Body of pancreas (tissue), 4 donors: Measurements from ENCODE around the gene RASL10B. TPM values are rescaled to one million over a fixed set of nuclear protein-coding genes. Genes with fewer than 3 reads are reported as not detected.

Source experiments
- ATAC-seq: fragments of 150-250 bp; one replicate; pipeline ENCODE4 v1.9.1; 2016
- DNase-seq, 4 donors: peaks; one replicate each; pipeline ENCODE4 v3.0.0-alpha.2; 2019
- H3K27ac ChIP-seq, 4 donors: fragments of 200-600 bp; sonication (generic); 1 replicate in 3 of 4; 2 replicates in 1 of 4; pipeline versions ENCODE4 v1.5.1 to v1.6.1; 2016 to 2019; ENCODE audit warnings: mild to moderate bottlenecking in 1 of 4, mixed read lengths in 1 of 4, moderate library complexity in 1 of 4
- H3K27me3 ChIP-seq, 2 donors: fragments of 200-600 bp; sonication (generic); one replicate each; pipeline ENCODE4 v1.6.0; 2016; ENCODE audit warnings: mild to moderate bottlenecking in 1 of 2
- H3K36me3 ChIP-seq, 2 donors: fragments of 200-600 bp; sonication (generic); replicated peaks in 1 of 2; 2 replicates each; pipeline ENCODE4 v1.5.1; 2016; ENCODE audit warnings: low read depth in 2 of 2; ENCODE audit not compliant: insufficient read depth in 1 of 2
- H3K4me1 ChIP-seq: fragments of 200-600 bp; sonication (generic); one replicate; pipeline ENCODE4 v1.6.0; 2016
- H3K4me3 ChIP-seq, 2 donors: fragments of 200-600 bp; sonication (generic); 1 replicate in 1 of 2; 2 replicates in 1 of 2; pipeline ENCODE4 v1.5.1; 2016 to 2019
- H3K9me3 ChIP-seq, 3 donors: fragments of 200-600 bp; sonication (generic); 1 replicate in 2 of 3; 2 replicates in 1 of 3; pipeline ENCODE4 v1.5.1; 2016
- POLR2A ChIP-seq, 3 donors: fragments of 450-650 bp; IDR thresholded peaks; one replicate each; pipeline ENCODE4 v1.6.1; 2016; ENCODE audit warnings: antibody characterized with exemption in 3 of 3, mild to moderate bottlenecking in 2 of 3
- WGBS, 2 donors: methylation state at CpG; one replicate each; pipeline ENCODE4 v1.1.5; 2017; 5-methylcytosine and 5-hydroxymethylcytosine counted together
- intact Hi-C: fragments of 100-400 bp; cut with DNase I; formaldehyde crosslinking; loops from one replicate; pipeline ENCODE4 v1.15.1; 2023
- total RNA-seq, 2 donors: library from RNA; depleted of rRNA; stranded (reverse); fragments of >200 nt; gene quantifications; one replicate each; pipeline ENCODE4 v1.1.0, GENCODE V29; 2016
- TF ChIP-seq, protein P1 (sequence below), 7 experiments: fragments of 450-650 bp in 4 of 7; fragments of 200-600 bp in 3 of 7; sonication (generic) in 3 of 7; IDR thresholded peaks; one replicate each; pipeline ENCODE4 v1.5.1; 2016 to 2019; ENCODE audit warnings: antibody characterized with exemption in 7 of 7

RASL10B gene
- total RNA-seq, 2 donors from 2014 or later = 8.8 to 17.8 TPM

DNA sequence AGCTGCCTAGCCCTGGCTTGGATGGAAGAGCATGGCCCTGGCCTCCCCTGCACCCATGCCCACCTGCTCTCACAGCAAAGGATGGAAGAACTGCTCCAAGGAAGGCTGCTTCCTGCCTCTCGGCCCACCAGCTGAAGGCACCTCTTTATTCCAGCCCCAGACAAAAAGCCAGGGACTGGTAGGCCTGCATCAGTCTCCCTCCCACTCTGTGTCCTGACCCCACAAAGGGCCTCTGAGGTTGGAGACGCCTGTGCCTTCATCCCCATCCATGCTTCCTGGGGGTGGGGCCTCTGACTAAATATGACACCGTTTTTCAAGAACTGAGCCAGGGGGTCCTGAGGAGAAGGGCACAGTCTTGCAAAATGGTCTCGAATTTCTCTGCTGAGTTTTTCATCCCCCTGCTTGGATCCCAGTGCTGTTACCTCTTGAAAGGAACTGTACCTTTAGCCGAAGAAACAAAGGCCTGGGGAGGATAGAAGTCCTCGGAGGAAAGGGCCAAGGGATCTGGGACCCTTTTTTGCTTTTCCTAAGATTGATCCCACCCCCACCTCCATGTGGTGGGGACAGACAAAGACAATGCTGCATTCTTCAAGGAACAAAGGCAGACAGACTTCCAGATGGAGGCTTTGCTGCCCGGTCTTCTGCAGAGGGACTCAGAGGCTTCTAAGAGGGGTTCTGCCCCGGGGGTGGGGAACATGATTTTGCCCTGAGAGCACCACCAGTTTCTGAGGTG, 34.5 kb downstream of the RASL10B start:
- Histone ChIP-seq H3K27ac (no peak overlapping the region), H3K36me3 (no peaks in the 10 kb centered on the region), H3K9me3 (no peaks in the 10 kb centered on the region), H3K27me3 (no peaks in the 10 kb centered on the region), H3K4me3 (no peak overlapping the region), H3K4me1 (peaks cover 11% of the 10 kb centered on the region)
- no peak for DNase-seq
- WGBS, 2 donors = 74 to 76% methylated on average over 7 to 8 of the region's 8 CpGs
- TF ChIP-seq, protein P1, sequence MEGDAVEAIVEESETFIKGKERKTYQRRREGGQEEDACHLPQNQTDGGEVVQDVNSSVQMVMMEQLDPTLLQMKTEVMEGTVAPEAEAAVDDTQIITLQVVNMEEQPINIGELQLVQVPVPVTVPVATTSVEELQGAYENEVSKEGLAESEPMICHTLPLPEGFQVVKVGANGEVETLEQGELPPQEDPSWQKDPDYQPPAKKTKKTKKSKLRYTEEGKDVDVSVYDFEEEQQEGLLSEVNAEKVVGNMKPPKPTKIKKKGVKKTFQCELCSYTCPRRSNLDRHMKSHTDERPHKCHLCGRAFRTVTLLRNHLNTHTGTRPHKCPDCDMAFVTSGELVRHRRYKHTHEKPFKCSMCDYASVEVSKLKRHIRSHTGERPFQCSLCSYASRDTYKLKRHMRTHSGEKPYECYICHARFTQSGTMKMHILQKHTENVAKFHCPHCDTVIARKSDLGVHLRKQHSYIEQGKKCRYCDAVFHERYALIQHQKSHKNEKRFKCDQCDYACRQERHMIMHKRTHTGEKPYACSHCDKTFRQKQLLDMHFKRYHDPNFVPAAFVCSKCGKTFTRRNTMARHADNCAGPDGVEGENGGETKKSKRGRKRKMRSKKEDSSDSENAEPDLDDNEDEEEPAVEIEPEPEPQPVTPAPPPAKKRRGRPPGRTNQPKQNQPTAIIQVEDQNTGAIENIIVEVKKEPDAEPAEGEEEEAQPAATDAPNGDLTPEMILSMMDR (IDR thresholded peaks at IDR 0.05) = no peak
- TF ChIP-seq POLR2A (IDR thresholded peaks at IDR 0.05) = no peak
- ATAC-seq = no peak
- intact Hi-C loops = loop anchor here (5.0 kb wide), 1 partner anchor 41 kb away; the partner anchor contains the start of gene TAF15

DNA sequence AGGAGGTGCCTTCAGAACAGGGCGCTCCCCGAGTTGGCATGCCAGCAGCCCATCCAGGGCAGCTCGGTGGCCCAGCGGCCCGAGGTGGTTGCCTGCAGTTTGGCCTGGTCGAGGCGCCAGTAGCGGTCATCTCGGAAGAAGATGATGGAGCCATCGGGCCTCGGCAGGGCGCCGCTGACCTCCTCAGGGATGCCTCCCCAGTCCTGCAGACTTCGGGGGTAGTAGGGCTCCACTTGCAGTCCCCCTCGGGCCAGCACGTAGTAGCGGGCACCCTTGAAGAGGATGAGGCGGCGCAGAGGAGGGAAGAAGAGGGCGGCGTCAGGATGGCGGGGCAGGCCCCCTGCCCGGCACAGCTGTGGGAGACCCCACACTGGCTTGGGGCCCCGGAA, 35.0 kb downstream of the RASL10B start:
- DNase-seq (no peak), ATAC-seq (no peak)
- TF ChIP-seq, protein P1 (IDR thresholded peaks at IDR 0.05) = no peak
- no peak for TF ChIP-seq POLR2A (IDR thresholded peaks at IDR 0.05)
- Histone ChIP-seq H3K27me3 (no peaks in the 10 kb centered on the region), H3K27ac (no peak overlapping the region), H3K4me3 (no peak overlapping the region), H3K36me3 (no peaks in the 10 kb centered on the region), H3K9me3 (no peaks in the 10 kb centered on the region), H3K4me1 (peaks cover 11% of the 10 kb centered on the region)
- intact Hi-C loops = loop anchor here (5.0 kb wide), 1 partner anchor 41 kb away; the partner anchor contains the start of gene TAF15
- WGBS, 2 donors = 71 to 74% methylated on average over 18 to 24 of the region's 24 CpGs

DNA sequence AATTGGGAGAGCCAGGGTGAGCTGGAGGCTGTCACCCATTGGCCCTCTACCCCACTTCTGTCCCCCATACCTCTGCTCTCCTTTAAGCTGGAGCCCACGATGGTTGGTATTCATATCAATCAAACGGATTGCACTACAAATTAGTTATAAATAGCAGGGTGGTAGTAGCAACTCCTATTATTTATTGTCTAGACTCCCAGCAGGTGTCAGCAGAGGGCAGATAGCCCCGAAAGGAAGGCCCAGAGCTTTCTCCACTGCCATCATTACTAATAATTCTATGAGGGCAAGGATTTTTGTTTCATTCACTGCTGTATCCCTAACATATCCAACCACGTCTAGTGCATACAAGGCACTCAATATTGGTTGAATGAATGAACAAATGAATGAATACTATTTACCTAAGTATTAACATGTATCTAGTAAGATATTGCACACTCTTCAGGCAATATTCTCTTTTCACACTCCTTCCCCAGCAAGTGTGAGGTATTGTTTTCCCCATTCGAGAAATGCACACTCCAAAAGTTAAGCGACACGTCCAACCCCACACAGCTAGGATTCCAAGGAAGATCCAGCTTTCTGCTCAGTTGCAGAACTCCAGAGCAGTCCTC, 35.6 kb downstream of the RASL10B start:
- Histone ChIP-seq H3K27ac (no peak overlapping the region), H3K27me3 (no peaks in the 10 kb centered on the region), H3K9me3 (no peaks in the 10 kb centered on the region), H3K4me3 (no peak overlapping the region), H3K4me1 (peaks cover 11% of the 10 kb centered on the region), H3K36me3 (no peaks in the 10 kb centered on the region)
- WGBS, 2 donors = 26 to 30% methylated on average over 7 of the region's 7 CpGs
- ATAC-seq (no peak), DNase-seq (peak; percentile 45 to 62 (median 52))
- intact Hi-C loops = loop anchor here (5.0 kb wide), 1 partner anchor 40 kb away; the partner anchor contains the start of gene TAF15
- TF ChIP-seq, protein P1 (IDR thresholded peaks at IDR 0.05) = peak; percentile 31 to 70 (median 56)
- TF ChIP-seq POLR2A (IDR thresholded peaks at IDR 0.05) = no peak

DNA sequence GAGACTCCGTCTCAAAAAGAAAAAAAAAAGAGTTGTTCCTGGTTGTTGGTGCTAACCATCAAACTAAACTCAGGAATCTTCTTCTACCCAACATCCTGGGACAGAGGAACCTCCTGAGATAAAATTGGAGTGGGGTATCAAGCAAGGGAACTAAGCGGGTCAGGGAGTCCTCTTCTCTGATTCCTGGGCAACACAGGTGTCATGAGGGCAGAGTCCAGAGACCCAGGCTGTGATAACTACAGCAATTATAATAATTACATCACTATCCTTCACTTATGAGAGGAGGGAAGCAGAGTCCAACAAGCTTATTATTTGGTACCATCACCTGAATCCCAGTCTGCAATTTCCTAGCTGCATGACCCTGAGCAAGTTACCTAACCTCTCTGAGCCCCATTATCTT, 37.4 kb downstream of the RASL10B start:
- ATAC-seq (no peak), DNase-seq (no peak)
- H3K27ac ChIP-seq = no peak overlapping the region
- intact Hi-C loops = loop anchor here (5.0 kb wide), 1 partner anchor 39 kb away; the partner anchor contains the start of gene TAF15
- H3K4me1 ChIP-seq = peaks cover 10% of the 10 kb centered on the region
- H3K4me3 ChIP-seq = no peak overlapping the region
- no peaks in the 10 kb centered on the region for H3K27me3 ChIP-seq
- TF ChIP-seq, protein P1 (IDR thresholded peaks at IDR 0.05) = no peak
- no peak for TF ChIP-seq POLR2A (IDR thresholded peaks at IDR 0.05)
- 80 to 81% methylated on average over 2 of the region's 2 CpGs for WGBS, 2 donors
- no peaks in the 10 kb centered on the region for H3K9me3 ChIP-seq
- no peaks in the 10 kb centered on the region for H3K36me3 ChIP-seq
